ENCODE data around the gene CADM3. TPM values are rescaled to one million over a fixed set of nuclear protein-coding genes. Genes with fewer than 3 reads are reported as not detected.

Gene CADM3
- total and polyA plus RNA-seq, 12 donors, result 0.81 to 4.3 (median 2.2) TPM

GRCh38 chr1:159140474-159140873 lies 30.9 kb upstream of the CADM3 start:
- TF ChIP-seq, protein P1, sequence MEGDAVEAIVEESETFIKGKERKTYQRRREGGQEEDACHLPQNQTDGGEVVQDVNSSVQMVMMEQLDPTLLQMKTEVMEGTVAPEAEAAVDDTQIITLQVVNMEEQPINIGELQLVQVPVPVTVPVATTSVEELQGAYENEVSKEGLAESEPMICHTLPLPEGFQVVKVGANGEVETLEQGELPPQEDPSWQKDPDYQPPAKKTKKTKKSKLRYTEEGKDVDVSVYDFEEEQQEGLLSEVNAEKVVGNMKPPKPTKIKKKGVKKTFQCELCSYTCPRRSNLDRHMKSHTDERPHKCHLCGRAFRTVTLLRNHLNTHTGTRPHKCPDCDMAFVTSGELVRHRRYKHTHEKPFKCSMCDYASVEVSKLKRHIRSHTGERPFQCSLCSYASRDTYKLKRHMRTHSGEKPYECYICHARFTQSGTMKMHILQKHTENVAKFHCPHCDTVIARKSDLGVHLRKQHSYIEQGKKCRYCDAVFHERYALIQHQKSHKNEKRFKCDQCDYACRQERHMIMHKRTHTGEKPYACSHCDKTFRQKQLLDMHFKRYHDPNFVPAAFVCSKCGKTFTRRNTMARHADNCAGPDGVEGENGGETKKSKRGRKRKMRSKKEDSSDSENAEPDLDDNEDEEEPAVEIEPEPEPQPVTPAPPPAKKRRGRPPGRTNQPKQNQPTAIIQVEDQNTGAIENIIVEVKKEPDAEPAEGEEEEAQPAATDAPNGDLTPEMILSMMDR (IDR thresholded peaks at IDR 0.05), result no peak
- WGBS, 2 donors, result 57 to 58% methylated on average over 7 of the region's 7 CpGs
- DNase-seq, result no peak
- Histone ChIP-seq H3K27ac (no peak overlapping the region), H3K9me3 (no peaks in the 10 kb centered on the region), H3K4me1 (peaks cover 0 to 3% (median 0%) of the 10 kb centered on the region in 9 donors), H3K27me3 (peaks cover 0 to 77% (median 52%) of the 10 kb centered on the region in 7 donors), H3K4me3 (no peak overlapping the region), H3K36me3 (no peaks in the 10 kb centered on the region)
- intact Hi-C loops (cut with DNase I), result no loop called here
- no peak for ATAC-seq

DNA sequence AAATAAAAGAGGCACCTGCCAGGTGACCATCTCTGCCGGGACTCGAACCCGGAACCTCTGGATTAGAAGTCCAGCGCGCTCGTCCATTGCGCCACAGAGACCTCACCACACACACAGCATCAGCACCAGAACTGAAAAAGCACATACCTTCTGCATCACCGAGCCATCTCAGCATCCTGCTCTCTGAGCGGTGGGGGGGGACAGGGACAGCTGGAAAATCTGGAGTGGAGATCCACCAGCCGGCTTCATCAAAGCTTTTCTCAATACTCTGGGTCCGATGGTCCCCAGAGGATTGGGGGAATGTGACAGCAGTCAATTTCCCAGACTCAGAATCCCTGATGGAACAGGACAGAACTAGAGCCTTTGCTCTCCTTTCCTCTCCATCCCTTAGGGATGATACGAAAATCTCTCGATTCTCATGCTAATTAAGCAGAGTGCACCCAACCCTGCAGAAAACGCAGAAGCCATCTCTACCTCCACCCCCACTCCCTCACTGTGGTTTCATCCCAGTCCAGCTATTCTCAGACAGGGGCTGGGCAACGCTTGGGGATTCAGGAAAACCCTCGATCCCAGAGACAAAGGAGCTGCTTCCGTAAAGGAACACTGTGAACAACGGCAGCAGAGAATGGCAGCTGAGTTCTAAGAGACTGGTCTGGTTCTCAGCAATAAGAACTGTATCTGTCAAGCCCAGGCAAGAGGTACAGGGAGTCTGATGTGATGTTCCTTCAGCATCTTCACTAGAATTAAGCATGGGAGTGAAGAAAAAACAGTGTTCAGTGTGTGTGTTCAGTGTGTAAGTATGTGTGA lies 29.6 kb upstream of the CADM3 start:
- DNase-seq (no peak), ATAC-seq (no peak)
- H3K4me3 ChIP-seq, result no peak overlapping the region
- 32 to 35% methylated on average over 18 of the region's 18 CpGs for WGBS, 2 donors
- H3K27me3 ChIP-seq, result peaks cover 0 to 66% (median 52%) of the 10 kb centered on the region in 7 donors
- H3K36me3 ChIP-seq, result no peaks in the 10 kb centered on the region
- intact Hi-C loops (cut with DNase I), result no loop called here
- H3K27ac ChIP-seq, result no peak overlapping the region
- H3K4me1 ChIP-seq, result peaks cover 0 to 3% (median 0%) of the 10 kb centered on the region in 9 donors
- H3K9me3 ChIP-seq, result no peaks in the 10 kb centered on the region
- TF ChIP-seq, protein P1 (IDR thresholded peaks at IDR 0.05), result no peak

DNA sequence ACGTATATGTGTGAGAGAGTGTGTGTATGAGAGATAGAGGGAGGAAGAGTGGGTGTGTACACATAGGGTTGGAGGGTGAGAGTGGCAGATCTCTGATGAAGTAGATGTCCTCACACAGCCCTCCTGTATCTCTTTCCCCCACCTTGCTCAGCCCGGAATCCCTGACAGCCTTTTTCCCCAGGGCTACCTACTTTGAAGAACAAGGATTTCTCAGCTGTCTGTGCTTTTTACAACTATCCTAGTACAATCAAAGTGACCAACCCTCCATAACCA lies 29.1 kb upstream of the CADM3 start:
- Histone ChIP-seq H3K4me1 (peaks cover 0 to 3% (median 0%) of the 10 kb centered on the region in 9 donors), H3K9me3 (no peaks in the 10 kb centered on the region), H3K27ac (no peak overlapping the region), H3K36me3 (no peaks in the 10 kb centered on the region), H3K4me3 (no peak overlapping the region), H3K27me3 (peaks cover 0 to 60% (median 51%) of the 10 kb centered on the region in 7 donors)
- intact Hi-C loops (cut with DNase I), result no loop called here
- TF ChIP-seq, protein P1 (IDR thresholded peaks at IDR 0.05), result no peak
- WGBS, 2 donors, result 30 to 35% methylated on average over 2 of the region's 2 CpGs
- no peak for ATAC-seq
- DNase-seq, result no peak

GRCh38 chr1:159142726-159143510 lies 28.5 kb upstream of the CADM3 start:
- no peak overlapping the region for H3K4me3 ChIP-seq
- no peak overlapping the region for H3K27ac ChIP-seq
- H3K27me3 ChIP-seq, result peaks cover 0 to 55% (median 45%) of the 10 kb centered on the region in 7 donors
- no peak for DNase-seq
- 56 to 60% methylated on average over 5 of the region's 5 CpGs for WGBS, 2 donors
- TF ChIP-seq, protein P1 (IDR thresholded peaks at IDR 0.05), result no peak
- ATAC-seq, result no peak
- H3K4me1 ChIP-seq, result peaks cover 0 to 3% (median 0%) of the 10 kb centered on the region in 9 donors
- no peaks in the 10 kb centered on the region for H3K36me3 ChIP-seq
- intact Hi-C loops (cut with DNase I), result no loop called here
- H3K9me3 ChIP-seq, result no peaks in the 10 kb centered on the region

All from heart right ventricle (tissue), 16 donors.